ENCODE data around the gene GATD1.

Gene GATD1

DNA sequence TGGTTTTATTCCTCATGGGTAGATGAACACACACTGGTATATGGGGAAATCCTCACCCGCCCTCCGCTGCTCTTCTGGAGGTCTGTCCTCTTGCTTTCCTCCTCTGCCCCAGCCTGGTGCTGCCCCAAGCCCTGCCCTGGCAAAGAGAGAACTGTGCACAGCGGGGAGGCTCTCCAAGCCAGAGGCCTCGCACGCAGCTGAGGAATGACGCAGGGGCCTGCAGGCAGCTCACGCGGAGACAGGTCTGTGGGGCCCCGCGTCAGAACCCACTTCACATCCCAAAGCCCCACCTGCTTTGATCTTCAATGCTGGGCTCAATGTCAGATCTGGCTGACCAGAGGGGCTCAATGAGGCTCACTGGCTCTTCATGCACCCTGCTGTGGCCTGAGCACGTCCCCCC lies 10.0 kb downstream of the GATD1 start:
- DNase-seq (ENCODE audit: low read depth) = no peak
- TF ChIP-seq, protein P1, sequence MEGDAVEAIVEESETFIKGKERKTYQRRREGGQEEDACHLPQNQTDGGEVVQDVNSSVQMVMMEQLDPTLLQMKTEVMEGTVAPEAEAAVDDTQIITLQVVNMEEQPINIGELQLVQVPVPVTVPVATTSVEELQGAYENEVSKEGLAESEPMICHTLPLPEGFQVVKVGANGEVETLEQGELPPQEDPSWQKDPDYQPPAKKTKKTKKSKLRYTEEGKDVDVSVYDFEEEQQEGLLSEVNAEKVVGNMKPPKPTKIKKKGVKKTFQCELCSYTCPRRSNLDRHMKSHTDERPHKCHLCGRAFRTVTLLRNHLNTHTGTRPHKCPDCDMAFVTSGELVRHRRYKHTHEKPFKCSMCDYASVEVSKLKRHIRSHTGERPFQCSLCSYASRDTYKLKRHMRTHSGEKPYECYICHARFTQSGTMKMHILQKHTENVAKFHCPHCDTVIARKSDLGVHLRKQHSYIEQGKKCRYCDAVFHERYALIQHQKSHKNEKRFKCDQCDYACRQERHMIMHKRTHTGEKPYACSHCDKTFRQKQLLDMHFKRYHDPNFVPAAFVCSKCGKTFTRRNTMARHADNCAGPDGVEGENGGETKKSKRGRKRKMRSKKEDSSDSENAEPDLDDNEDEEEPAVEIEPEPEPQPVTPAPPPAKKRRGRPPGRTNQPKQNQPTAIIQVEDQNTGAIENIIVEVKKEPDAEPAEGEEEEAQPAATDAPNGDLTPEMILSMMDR (conservative IDR thresholded peaks at IDR 0.05; ENCODE audit: low read depth, low read length) = no peak
- H3K4me3 ChIP-seq (ENCODE audit: low read length) = no peak overlapping the region

DNA sequence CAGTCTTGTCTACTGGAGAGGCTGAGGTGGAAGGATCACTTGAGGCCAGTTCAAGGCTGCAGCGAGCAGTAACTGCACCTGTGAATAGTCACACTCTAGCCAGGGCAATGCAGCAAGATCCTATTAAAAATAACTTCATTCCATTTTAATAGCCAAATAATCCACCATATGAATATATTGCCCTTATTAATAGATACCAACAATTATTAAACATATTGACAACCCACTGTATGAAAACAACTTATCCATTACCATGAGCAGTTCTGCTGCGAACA lies 10.4 kb downstream of the GATD1 start:
- TF ChIP-seq, protein P1 (conservative IDR thresholded peaks at IDR 0.05; ENCODE audit: low read depth, low read length) = no peak
- no peak overlapping the region for H3K4me3 ChIP-seq (ENCODE audit: low read length)
- no peak for DNase-seq (ENCODE audit: low read depth)

DNA sequence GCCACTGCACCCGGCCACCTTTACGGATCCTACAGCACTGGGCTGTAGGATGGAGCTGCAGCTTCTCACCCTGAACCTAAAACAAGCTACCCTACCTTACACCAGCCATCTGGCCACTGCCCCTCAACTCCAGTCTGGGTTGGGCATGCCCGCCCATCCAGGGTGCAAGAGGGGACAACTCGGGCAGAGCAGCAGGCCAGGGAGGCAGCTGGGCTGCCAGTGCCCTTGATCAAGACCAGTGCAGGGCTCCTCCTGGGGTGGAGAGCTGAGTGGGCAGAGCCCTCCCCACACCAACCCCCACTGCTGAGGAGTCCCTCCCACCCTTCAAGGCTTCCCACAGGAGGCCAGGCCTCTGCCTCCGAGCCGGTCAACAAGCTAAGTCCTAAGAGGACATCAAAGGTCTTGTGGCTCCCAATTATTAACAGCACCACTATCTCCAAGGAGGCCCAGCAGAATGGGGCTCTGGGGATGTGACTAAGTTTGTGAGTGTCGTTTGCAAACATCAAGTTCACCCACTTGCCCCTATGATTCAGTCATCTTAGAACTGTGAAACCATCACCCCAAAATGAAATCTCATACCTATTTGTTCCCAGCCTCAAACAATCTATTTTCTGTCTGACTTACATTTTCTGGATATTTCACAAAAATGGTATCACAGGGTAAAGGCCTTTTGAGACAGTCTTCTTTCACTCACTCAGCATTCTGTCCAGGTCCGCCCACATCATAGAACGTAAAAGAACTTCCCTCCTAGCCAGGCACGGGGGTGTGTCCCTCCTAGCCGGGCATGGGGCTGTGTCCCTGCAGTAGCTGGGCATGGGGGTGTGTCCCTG lies 11.0 kb downstream of the GATD1 start:
- no peak for DNase-seq (ENCODE audit: low read depth)
- TF ChIP-seq, protein P1 (conservative IDR thresholded peaks at IDR 0.05; ENCODE audit: low read depth, low read length) = no peak
- H3K4me3 ChIP-seq (ENCODE audit: low read length) = no peak overlapping the region

DNA sequence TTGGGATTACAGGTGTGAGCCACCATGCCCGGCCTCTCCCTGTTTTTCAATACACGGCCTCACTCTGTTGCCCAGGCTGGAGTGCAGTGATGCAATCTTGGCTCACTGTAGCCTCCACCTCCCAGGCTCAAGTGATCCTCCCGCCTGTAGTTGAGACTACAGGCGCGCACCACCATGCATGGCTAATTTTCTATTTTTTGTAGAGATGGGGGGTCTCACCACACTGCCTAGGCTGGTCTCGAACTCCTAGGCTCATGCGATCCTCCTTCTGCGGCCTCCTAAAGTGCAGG lies 11.5 kb downstream of the GATD1 start:
- TF ChIP-seq, protein P1 (conservative IDR thresholded peaks at IDR 0.05; ENCODE audit: low read depth, low read length) = no peak
- no peak overlapping the region for H3K4me3 ChIP-seq (ENCODE audit: low read length)
- no peak for DNase-seq (ENCODE audit: low read depth)

DNA sequence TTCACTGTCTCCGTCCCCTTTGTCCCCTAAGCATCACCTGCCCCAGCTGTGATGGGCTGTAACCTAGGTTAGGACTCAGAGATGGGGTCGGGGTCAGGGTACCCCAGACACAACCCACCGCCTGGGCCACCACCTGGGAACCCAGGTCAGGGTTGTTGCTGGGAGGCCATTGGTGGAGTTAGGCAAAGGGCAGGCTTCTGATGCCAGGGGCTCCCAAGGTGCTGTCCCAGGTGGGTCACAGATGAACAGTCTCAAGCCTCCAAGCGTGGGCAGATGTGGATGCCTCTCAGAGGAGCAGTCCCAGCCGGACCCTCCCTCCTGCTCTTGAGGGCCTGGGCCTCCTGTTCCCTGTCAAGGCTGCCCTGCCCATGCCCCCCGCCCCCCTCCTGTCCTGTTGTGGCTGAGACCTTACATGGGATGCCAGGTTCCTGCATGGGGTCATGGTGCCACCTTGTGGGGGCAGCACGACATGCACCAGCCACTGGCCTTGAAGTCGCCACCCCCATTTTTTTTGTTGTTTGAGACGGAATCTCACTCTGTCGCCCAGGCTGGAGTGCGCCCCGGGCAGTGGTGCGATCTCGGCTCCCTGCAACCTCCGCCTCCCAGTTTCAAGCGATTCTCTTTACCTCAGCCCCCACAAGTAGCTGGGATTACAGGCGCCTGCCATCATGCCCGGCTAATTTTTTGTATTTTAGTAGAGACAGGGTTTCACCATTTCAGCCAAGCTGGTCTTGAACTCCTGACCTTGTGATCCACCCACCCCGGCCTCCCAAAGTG lies 12.1 kb downstream of the GATD1 start:
- no peak overlapping the region for H3K4me3 ChIP-seq (ENCODE audit: low read length)
- DNase-seq (ENCODE audit: low read depth) = no peak
- TF ChIP-seq, protein P1 (conservative IDR thresholded peaks at IDR 0.05; ENCODE audit: low read depth, low read length) = peak; percentile 69

DNA sequence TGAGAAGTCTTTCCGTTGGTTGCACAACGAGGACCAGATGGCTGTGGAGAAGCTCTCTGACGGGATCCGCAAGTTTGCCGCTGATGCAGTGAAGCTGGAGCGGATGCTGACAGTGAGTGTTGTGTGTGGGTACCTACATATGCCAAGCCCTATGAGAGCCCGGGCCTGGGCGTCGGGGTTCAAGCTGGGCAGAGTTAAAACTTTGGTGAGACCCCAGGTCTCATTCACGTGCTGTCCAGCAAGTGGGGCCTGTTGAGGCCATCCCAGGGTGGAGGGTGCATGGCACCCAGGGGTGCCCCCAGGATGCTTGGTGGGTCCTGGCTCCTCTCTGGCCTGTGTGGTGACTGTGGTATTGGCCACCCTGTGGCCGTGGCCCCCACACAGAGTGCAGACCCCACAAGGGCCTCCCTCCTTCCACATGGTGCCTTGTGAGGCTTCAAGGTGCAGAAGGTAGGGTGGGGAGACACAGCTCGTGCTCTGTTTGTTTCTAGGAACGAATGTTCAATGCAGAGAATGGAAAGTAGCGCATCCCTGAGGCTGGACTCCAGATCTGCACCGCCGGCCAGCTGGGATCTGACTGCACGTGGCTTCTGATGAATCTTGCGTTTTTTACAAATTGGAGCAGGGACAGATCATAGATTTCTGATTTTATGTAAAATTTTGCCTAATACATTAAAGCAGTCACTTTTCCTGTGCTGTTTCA lies 12.8 kb downstream of the GATD1 start:
- TF ChIP-seq, protein P1 (conservative IDR thresholded peaks at IDR 0.05; ENCODE audit: low read depth, low read length) = no peak
- H3K4me3 ChIP-seq (ENCODE audit: low read length) = no peak overlapping the region

More for the DNA sequence above, 12.8 kb downstream of the GATD1 start:
- DNase-seq (ENCODE audit: low read depth) = no peak
